DND-41 (cell line): Measurements from ENCODE around the gene EXOC3L1.

Experiments
- ATAC-seq: fragments of 200-7000 bp; cut with Tn5 transposase; 3 replicates; pipeline ENCODE4 v1.9.1; 2021; ENCODE audit warnings: low read depth; ENCODE audit not compliant: insufficient read depth
- DNase-seq: peaks from one replicate; pipeline ENCODE4 v3.0.0-alpha.2; 2020
- H2AFZ ChIP-seq: 2 replicates; pipeline ENCODE4 v1.6.0; 2012; ENCODE audit warnings: low read depth, low read length
- H3K27ac ChIP-seq: 2 replicates; pipeline ENCODE4 v1.5.1; 2012; ENCODE audit warnings: low read length, inconsistent platforms
- H3K27me3 ChIP-seq: fragments of 200-600 bp; sonication (generic); 2 replicates; pipeline ENCODE4 v1.6.0; 2012; ENCODE audit warnings: low read length, mild to moderate bottlenecking, inconsistent platforms; ENCODE audit not compliant: insufficient read depth, poor library complexity
- H3K36me3 ChIP-seq: 2 replicates; pipeline ENCODE4 v1.5.1; 2012; ENCODE audit warnings: low read length, inconsistent platforms; ENCODE audit not compliant: insufficient read depth
- H3K4me1 ChIP-seq: 2 replicates; pipeline ENCODE4 v1.5.1; 2012; ENCODE audit warnings: mild to moderate bottlenecking, low read length; ENCODE audit not compliant: insufficient read depth
- H3K4me2 ChIP-seq: 2 replicates; pipeline ENCODE4 v1.6.0; 2012; ENCODE audit warnings: mild to moderate bottlenecking, moderate library complexity, low read length, inconsistent platforms; ENCODE audit not compliant: insufficient read depth
- H3K4me3 ChIP-seq, 2 experiments: fragments of 200-600 bp in 1 of 2; shearing (Covaris generic) in 1 of 2; 2 replicates each; pipeline ENCODE4 v1.5.1; 2012 to 2016; ENCODE audit warnings: inconsistent platforms in 2 of 2, low read length in 2 of 2, mild to moderate bottlenecking in 2 of 2, low read depth in 1 of 2, moderate library complexity in 1 of 2
- H3K79me2 ChIP-seq: 2 replicates; pipeline ENCODE4 v1.6.0; 2012; ENCODE audit warnings: low read length, inconsistent platforms; ENCODE audit not compliant: insufficient read depth
- H3K9ac ChIP-seq: 2 replicates; pipeline ENCODE4 v1.6.0; 2012; ENCODE audit warnings: low read depth, mild to moderate bottlenecking, inconsistent platforms, low read length, moderate library complexity
- H3K9me3 ChIP-seq: 2 replicates; pipeline ENCODE4 v1.5.1; 2012; ENCODE audit warnings: low read length, moderate library complexity, mild to moderate bottlenecking, inconsistent platforms; ENCODE audit not compliant: insufficient read depth, severe bottlenecking
- H4K20me1 ChIP-seq: 2 replicates; pipeline ENCODE4 v1.6.0; 2012; ENCODE audit warnings: low read length; ENCODE audit not compliant: insufficient read depth
- CTCF ChIP-seq: IDR thresholded peaks from 2 replicates; pipeline ENCODE4 v1.5.1; 2012; ENCODE audit warnings: borderline replicate concordance, low read length, moderate library complexity, mild to moderate bottlenecking; ENCODE audit not compliant: poor library complexity, severe bottlenecking; ENCODE audit errors: extremely low read depth
- EZH2 ChIP-seq: IDR thresholded peaks from 3 replicates; pipeline ENCODE4 v1.6.1; 2012; ENCODE audit warnings: borderline replicate concordance, low read depth, mild to moderate bottlenecking, moderate library complexity, low read length, inconsistent platforms; ENCODE audit not compliant: severe bottlenecking

The EXOC3L1 gene

GRCh38 chr16:67190041-67190440 is at the start of gene EXOC3L1:
TSS of gene EXOC3L1 (minus strand) at chr16:67190136. CDS start at chr16:67189676, 460 bp downstream.
- H3K9ac ChIP-seq: no peak within 1 kb of the TSS
- no peak within 1 kb of the TSS for H2AFZ ChIP-seq
- H3K79me2 ChIP-seq: peaks cover 37% of the 10 kb centered on the region
- peak within 1 kb of the TSS; percentile 96; the same call in 1 of the 2 replicates for H3K4me2 ChIP-seq
- TF ChIP-seq EZH2 (no peak), CTCF (no peak)
- H3K9me3 ChIP-seq: no peaks in the 10 kb centered on the region
- peaks cover 25% of the 10 kb centered on the region for H4K20me1 ChIP-seq
- DNase-seq: no peak
- no peaks in the 10 kb centered on the region for H3K27me3 ChIP-seq
- ATAC-seq: no peak
- H3K4me1 ChIP-seq: peaks cover 47% of the 10 kb centered on the region
- no peak within 1 kb of the TSS for H3K4me3 ChIP-seq
- H3K36me3 ChIP-seq: peaks cover 27% of the 10 kb centered on the region
- no peak within 1 kb of the TSS for H3K27ac ChIP-seq

GRCh38 chr16:67238806-67239470 is 49.0 kb upstream of the EXOC3L1 start:
- Histone ChIP-seq H3K79me2 (peaks cover 21% of the 10 kb centered on the region; the same call in 1 of the 2 replicates), H3K27ac (no peak overlapping the region), H4K20me1 (peaks cover 11% of the 10 kb centered on the region), H3K9me3 (no peaks in the 10 kb centered on the region), H3K36me3 (peaks cover 25% of the 10 kb centered on the region), H3K27me3 (no peaks in the 10 kb centered on the region), H3K4me3 (no peak overlapping the region), H3K4me2 (no peak overlapping the region), H3K4me1 (peaks cover 31% of the 10 kb centered on the region), H3K9ac (no peak overlapping the region), H2AFZ (no peak overlapping the region)
- no peak for DNase-seq
- ATAC-seq: no peak
- TF ChIP-seq CTCF: no peak
- no peak for TF ChIP-seq EZH2

- Histone ChIP-seq H3K36me3 (peaks cover 30% of the 10 kb centered on the region), H3K27ac (no peak overlapping the region), H3K4me1 (peaks cover 25% of the 10 kb centered on the region)
Measured at GRCh38 chr16:67238278-67238575, 48.3 kb upstream of the EXOC3L1 start.

More at GRCh38 chr16:67238278-67238575, 48.3 kb upstream of the EXOC3L1 start:
- ATAC-seq (no peak), DNase-seq (no peak)
- Histone ChIP-seq H3K9me3 (no peaks in the 10 kb centered on the region), H4K20me1 (peaks cover 9% of the 10 kb centered on the region), H3K27me3 (no peaks in the 10 kb centered on the region), H3K79me2 (peaks cover 17% of the 10 kb centered on the region; the same call in 1 of the 2 replicates), H3K9ac (no peak overlapping the region), H2AFZ (no peak overlapping the region), H3K4me2 (no peak overlapping the region), H3K4me3 (no peak overlapping the region)
- TF ChIP-seq EZH2 (no peak), CTCF (no peak)
